NCI-H1417 (cell line): Measurements from ENCODE around the gene MLH3.

Experiments
- DNase-seq, 3 experiments: peaks; one replicate each; lab custom pipeline; 2025; lab: John Stamatoyannopoulos, UW

MLH3 gene

GRCh38 chr14:74983343-74983742 lies 67.9 kb downstream of the MLH3 start:
- no peak for DNase-seq

DNA sequence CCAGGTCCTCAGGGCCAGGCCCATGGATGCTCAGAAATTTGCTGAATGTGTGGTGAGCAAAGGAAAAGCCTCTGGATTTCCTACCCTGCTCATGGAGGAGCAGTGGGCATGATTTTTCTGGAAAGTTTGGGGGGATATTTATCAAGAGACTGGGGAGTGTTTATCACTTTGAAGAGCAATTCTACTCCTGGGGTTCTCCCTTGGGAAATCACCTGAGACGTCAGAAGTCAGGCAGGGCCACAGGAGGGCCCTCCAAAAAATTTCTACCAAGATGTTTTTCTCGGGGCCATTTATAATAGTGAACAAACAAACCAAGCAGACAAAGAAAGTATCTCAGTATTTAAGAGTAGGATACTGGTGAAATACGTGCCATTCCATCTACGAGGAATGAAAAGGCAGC lies 68.6 kb downstream of the MLH3 start:
- no peak for DNase-seq

DNA sequence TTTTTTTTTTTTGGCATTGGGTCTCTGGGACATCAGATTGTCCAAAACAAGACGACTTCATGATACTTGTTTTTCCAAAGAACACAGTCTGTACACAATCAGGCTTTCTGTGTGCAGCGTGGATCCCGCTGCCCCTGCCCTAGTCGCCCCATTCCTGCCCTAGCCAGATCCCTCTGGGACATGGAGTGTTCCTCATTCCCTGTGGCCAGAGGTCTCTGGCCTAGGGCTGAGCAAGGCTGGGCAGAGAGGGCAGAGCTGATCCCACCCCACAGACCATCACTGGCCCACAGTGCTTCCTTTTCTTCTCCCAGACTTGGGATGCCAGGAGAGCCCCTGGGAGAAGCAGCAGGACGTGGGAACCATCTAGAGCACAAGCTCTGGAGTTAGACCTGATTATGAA lies 69.4 kb downstream of the MLH3 start:
- DNase-seq: no peak

DNA sequence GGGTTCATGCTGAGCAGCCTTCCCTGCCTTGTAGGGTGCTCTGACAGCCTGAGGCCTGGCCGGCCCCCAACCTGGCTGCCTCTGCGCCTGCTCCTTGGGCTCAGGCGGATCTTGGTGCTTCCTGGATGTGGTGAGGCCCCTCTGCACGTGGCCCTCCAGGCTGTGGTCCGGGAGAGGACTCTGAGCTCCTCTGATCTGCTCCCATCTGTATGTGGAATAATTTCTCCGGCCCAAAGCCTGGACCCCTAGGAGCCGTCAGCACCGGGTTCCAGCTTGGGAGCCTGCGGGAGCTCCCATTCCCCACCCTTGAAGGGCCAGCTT lies 69.8 kb downstream of the MLH3 start:
- DNase-seq: no peak

DNA sequence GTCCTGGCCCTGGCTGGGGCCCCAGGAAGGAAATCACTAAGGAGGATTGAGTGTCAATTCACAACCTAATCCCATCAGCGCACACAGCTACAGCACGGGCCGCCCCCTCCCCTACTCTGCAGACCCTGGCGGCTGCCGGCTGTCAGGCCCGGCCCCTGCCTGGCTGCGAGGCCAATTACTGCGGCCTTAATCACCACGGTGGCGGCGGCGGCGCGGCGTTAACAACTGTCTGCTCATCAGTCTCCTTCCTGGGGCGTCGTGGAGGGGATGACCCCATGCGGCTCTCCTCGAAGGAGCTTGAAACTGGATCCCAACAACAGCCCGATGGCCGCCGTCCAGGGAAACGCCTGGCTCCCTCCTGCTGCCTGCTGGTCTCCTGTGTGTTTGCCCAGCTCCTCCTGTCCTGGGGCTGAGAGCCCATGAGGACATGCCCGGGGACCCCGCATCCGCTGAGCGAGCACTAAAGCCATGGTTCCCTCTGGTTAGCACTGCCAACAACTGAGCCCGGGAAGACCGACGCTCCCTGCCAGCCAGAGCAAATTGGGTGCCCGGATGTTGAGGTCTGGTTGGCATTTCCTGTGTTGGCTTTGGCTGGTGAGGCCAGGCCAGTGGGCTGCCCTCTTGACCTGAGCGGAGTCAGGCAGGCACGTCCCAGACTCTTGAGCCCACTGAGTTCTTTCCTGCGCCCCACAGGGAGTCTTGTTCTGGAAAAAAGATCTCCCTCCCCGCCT lies 70.4 kb downstream of the MLH3 start:
- DNase-seq: peak in 2 of 3 experiments; percentile 59 to 82

DNA sequence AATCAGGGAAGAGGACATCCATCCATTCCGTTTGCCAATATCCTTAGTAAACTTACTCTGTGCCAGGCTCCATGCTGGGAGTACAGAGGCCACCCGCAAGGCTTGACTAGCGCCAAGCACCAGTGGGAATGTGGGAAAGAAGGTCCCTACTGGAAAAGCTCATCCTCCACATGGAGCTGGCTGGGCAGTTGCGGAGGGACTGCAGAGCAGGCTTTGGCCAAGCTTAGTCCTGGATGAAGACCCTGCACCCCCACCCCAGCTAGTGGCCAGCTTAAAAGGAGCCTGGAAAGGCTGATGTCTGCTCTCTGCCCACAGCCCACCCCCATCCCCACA lies 70.9 kb downstream of the MLH3 start:
- peak in 2 of 3 experiments; percentile 49 to 71 for DNase-seq

DNA sequence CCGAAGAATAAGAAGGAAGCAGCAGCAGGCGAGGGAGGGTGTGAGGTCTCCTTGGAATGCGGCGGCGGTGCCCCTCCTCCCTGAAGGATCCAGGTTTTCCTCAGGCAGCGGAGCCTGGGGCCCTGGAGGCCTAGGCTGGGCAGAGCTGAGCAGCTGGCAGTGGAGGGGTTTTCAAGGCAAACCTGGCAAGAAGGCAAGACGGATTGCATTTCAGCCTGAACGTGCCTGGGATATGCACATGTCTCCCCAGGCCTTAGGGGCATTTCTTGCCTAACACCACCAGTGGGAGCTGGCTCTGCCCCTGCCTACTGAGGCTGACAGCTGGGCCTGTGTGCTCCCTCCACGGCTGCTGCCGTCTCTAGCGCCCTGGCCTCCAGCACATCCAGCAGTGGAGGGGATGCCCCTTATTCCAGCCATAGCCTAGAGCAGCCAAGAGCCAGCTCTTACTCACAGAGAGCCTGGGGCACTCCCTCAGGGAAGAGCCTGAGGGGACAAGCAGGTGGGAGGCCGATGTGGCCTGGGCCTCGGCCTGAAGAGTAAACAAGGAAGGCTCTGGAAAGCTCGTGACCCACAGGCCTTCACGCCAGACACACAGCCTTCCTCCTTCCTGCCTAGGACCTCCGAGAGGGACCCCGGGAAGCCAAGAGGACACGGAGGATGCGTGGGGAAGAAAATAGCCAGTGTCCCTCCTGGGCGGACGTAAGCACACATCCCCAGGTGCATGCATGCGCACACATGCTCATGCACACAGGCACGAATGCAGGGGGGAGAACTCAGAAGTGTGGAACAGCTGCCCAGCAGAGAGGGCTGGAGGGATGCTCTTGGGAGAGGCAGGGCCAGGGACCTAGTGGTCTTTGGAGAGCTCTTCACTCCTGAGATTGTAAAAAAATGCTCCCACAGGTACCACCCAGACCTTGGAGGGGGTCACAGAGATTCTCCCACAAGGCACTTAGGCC lies 71.5 kb downstream of the MLH3 start:
- peak in 2 of 3 experiments; percentile 43 to 65 for DNase-seq

DNA sequence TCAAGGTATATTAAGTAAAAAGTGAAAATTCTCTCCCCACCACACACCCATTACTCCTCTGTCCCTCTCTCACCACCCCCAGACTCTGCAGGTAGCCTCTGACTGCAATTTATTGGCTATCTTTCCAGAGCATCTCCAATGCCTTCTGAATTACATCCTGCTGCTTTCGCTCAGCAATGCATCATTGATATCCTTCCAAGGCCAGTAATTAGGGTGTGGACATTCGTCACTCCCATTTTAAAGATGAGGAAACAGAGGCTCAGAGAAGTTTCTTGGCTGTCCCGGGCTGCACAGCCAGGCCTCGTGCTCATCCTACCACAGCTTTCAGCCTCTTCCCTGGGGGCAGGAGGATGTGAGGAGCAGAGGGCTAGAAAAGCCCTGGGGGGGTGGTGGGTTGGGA lies 72.2 kb downstream of the MLH3 start:
- no peak for DNase-seq

DNA sequence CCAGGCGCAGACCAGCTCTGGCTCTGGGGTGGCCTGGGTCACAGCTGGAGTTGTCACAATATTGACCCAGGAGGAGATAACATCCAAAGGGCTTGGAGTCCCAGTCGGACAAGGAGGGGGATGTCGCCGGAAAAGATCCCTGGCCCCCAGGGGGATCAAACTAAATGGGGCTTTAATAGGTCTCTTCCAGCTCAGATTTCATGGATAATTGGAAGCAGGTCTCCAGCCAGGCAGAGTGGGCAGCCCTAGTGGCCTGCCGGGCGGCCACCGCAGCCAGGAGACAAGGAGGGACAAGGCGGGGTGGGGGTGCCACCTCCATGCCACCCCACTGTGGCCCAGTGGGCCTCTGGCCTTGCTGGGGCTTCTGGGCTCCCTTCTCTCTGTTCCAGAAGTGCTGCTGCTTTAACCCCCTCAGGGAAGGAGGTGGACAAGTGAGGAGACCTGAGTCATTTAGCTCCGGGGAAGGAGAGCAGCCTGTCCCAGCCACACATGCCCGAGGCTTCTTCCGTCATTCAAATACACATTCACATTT lies 72.8 kb downstream of the MLH3 start:
- DNase-seq: peak in 2 of 3 experiments; percentile 48 to 78

DNA sequence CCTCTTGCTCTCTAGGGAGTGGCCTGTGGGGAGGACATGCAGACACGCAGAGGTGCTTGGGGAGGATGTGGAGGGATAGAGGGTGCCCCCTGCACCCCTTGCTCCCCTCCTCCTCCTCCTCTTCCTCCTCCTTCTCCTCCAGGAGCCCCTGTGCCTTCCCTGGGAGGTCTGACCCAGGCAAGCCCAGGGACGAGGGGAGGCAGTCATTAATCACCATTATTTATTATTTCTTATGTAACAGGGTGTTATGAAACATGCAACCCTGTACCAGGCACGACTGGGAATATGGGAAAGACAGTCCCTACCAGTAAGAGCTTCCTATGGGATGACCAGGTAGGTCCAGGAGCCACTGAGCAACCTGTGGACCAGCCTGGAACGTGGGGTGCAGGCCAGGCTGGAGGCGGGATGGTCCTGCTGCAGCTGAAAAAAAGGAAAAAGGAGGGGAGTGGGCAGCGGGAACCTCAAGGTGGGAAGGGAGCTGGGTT lies 73.3 kb downstream of the MLH3 start:
- no peak for DNase-seq

GRCh38 chr14:74977164-74977900 lies 73.9 kb downstream of the MLH3 start:
- no peak for DNase-seq

GRCh38 chr14:74976264-74977113 lies 74.8 kb downstream of the MLH3 start:
- no peak for DNase-seq

DNA sequence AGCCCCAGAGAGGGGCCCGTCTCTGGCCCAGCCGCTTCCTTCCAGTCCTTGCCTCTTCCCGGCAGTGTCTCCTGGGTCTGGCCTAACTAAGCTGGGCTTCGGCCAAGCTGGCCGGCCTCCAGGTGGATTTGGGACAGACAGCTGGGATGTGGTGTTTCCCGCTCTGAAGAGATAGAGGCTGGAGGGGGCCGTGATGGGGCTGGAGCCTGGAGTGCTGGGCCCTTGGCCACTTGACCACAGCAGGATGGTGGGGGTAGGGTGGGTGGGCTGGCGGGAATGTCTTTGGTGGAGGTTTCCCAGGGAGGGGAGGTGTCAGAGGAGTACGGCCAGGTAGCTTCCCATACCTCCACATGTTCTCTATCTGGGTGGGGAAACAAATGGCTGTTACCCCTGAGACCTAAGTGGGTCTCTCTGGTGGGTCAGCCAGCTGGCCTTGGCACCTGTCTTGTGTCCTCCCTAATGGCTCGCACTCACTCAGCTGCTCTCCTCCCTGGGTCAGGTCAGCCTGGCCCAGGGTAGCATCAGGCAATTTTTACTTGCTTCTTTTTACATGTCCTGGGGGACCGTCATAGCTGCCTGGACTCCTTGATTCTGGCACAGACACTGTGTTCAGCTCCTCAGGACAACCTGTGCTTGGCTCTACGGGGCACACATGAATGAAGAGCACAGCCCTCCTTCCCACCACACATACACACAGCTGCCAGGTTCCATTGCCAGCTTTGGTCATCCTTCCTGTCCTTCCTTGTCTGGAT lies 76.0 kb downstream of the MLH3 start:
- no peak for DNase-seq

- DNase-seq: no peak
Observed at GRCh38 chr14:74974364-74975058, 76.8 kb downstream of the MLH3 start.

DNA sequence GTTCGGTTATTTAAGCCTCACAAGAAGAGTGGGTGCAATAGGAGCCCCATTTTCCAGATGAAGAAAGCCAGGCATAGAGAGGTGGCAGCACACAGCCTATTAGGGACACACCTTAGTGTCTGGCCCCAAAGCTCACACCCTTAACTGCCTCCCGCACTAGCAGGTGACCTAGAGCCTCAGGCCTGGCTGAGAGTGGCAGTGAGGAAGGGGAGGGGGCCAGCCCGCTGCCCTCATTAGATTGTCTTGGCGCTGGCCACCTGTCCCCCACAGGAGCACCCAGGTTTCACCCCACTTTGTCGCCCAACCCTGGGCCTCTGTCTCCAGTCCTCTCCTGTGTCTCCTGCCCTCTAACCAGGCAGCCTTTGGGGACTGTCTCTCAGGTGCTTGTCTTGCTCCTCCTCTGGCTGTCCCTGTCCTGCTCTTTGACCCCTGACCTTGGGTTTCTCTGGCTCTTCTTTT lies 77.3 kb downstream of the MLH3 start:
- DNase-seq: no peak

DNA sequence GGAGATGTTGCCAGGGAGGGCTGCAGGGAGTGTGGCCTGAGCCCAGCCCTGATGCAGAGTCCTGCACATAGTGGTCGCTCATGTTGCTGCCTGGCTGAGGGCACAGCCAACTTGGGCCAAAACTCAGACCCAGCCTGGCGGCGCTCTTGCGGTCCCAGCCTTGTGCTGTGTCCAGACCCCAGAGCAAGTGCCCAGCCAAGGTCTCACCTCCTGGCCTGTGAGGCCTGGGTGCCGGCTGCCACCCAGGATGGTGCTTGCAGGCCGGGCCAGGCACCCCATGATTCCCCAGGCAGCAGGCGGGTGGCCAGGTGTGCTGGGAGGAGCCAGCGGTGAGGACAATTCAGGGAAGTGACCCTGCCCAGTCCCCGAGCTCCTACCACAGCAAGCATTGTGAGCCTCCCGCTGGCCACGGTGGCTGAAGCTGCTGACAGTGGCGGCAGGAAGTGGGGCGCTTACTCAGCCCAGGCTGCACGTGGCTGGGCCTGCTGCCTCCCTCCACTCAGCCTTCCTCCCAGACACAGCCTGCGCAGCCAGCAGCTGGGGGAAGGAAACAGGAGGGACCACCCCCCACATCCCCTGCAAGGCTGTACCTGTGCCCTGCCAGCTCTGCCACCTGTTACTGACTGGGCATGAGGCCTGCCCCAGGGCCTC lies 78.1 kb downstream of the MLH3 start:
- DNase-seq: peak in 2 of 3 experiments; percentile 24 to 49

GRCh38 chr14:74968811-74969210 lies 82.5 kb downstream of the MLH3 start:
- no peak for DNase-seq

- no peak for DNase-seq
Observed at GRCh38 chr14:74965486-74966153, 85.6 kb downstream of the MLH3 start.
